ENCODE data around the gene MMEL1. TPM values are rescaled to one million over a fixed set of nuclear protein-coding genes. Genes with fewer than 3 reads are reported as not detected.
A peak's percentile ranks its signal among the peaks of the same experiment; 100 is the strongest.

MMEL1 gene
- total RNA-seq, 2 experiments from 2014 or later: not detected

GRCh38 chr1:2575801-2576663 is 56.8 kb downstream of the MMEL1 start:
- H3K9me2 ChIP-seq (ENCODE audit: insufficient read depth, low read length): no peaks in the 10 kb centered on the region
- intact Hi-C loops (cut with micrococcal nuclease; ENCODE audit: unreplicated experiment): no loop called here
- ChIA-PET CTCF (ENCODE audit: unreplicated experiment) (interaction anchor here (0.6 kb wide), 1 partner anchor 11 kb away, joined by 3 read pairs; no protein-coding TSS in a partner anchor), POLR2A (no interaction called here)
- no TSS peak for BruUV-seq (replicated peaks)
- no peaks in the 10 kb centered on the region for H3K36me3 ChIP-seq (ENCODE audit: insufficient read depth, low read length)
- H3K4me3 ChIP-seq (ENCODE audit: low read depth, low read length, poor library complexity, severe bottlenecking): peak overlapping the region; percentile 1
- H3K9me3 ChIP-seq (ENCODE audit: low read length): no peaks in the 10 kb centered on the region
- H3K4me2 ChIP-seq (ENCODE audit: low read length): peak overlapping the region; percentile 57
- H4K20me1 ChIP-seq (ENCODE audit: insufficient read depth, low read length): no peaks in the 10 kb centered on the region
- H3K4me1 ChIP-seq (ENCODE audit: insufficient read depth, low read length, poor library complexity, severe bottlenecking): peaks cover 48% of the 10 kb centered on the region
- DNase-seq (ENCODE audit: low spot score): no peak
- no peak overlapping the region for H2AFZ ChIP-seq (ENCODE audit: low read length)
- TF ChIP-seq CTCF (conservative IDR thresholded peaks at IDR 0.05; ENCODE audit: low read length): no peak
- TF ChIP-seq EZH2phosphoT487 (IDR thresholded peaks at IDR 0.05; ENCODE audit: borderline replicate concordance, low read depth, low read length): no peak
- peak overlapping the region; percentile 47 for H3K27ac ChIP-seq (ENCODE audit: low read depth, low read length, poor library complexity, severe bottlenecking)
- no peaks in the 10 kb centered on the region for H3K79me2 ChIP-seq (ENCODE audit: insufficient read depth, low read depth, low read length)

- intact Hi-C loops (cut with micrococcal nuclease; ENCODE audit: unreplicated experiment): no loop called here
- no peak for TF ChIP-seq CTCF (conservative IDR thresholded peaks at IDR 0.05; ENCODE audit: low read length)
- TF ChIP-seq EZH2phosphoT487 (IDR thresholded peaks at IDR 0.05; ENCODE audit: borderline replicate concordance, low read depth, low read length): no peak
- no peak overlapping the region for H2AFZ ChIP-seq (ENCODE audit: low read length)
- POLR2A ChIA-PET: no interaction called here
- H4K20me1 ChIP-seq (ENCODE audit: insufficient read depth, low read length): no peaks in the 10 kb centered on the region
- no peak for DNase-seq (ENCODE audit: low spot score)
- H3K27ac ChIP-seq (ENCODE audit: low read depth, low read length, poor library complexity, severe bottlenecking): no peak overlapping the region
- no peaks in the 10 kb centered on the region for H3K9me2 ChIP-seq (ENCODE audit: insufficient read depth, low read length)
- H3K36me3 ChIP-seq (ENCODE audit: insufficient read depth, low read length): no peaks in the 10 kb centered on the region
- CTCF ChIA-PET (ENCODE audit: unreplicated experiment): no interaction called here
- peaks cover 34% of the 10 kb centered on the region for H3K4me1 ChIP-seq (ENCODE audit: insufficient read depth, low read length, poor library complexity, severe bottlenecking)
- H3K4me3 ChIP-seq (ENCODE audit: low read depth, low read length, poor library complexity, severe bottlenecking): no peak overlapping the region
- H3K9me3 ChIP-seq (ENCODE audit: low read length): no peaks in the 10 kb centered on the region
- no peaks in the 10 kb centered on the region for H3K79me2 ChIP-seq (ENCODE audit: insufficient read depth, low read depth, low read length)
- H3K4me2 ChIP-seq (ENCODE audit: low read length): no peak overlapping the region
- no TSS peak for BruUV-seq (replicated peaks)
Measured at GRCh38 chr1:2574350-2574749, 58.5 kb downstream of the MMEL1 start.

- ChIA-PET POLR2A (no interaction called here), CTCF (ENCODE audit: unreplicated experiment) (no interaction called here)
- no peak for TF ChIP-seq EZH2phosphoT487 (IDR thresholded peaks at IDR 0.05; ENCODE audit: borderline replicate concordance, low read depth, low read length)
- TF ChIP-seq CTCF (conservative IDR thresholded peaks at IDR 0.05; ENCODE audit: low read length): no peak
Measured at GRCh38 chr1:2573250-2573920, 59.4 kb downstream of the MMEL1 start.

More at GRCh38 chr1:2573250-2573920, 59.4 kb downstream of the MMEL1 start:
- H3K4me2 ChIP-seq (ENCODE audit: low read length): no peak overlapping the region
- H2AFZ ChIP-seq (ENCODE audit: low read length): no peak overlapping the region
- intact Hi-C loops (cut with micrococcal nuclease; ENCODE audit: unreplicated experiment): no loop called here
- H3K9me3 ChIP-seq (ENCODE audit: low read length): no peaks in the 10 kb centered on the region
- BruUV-seq (replicated peaks): no TSS peak
- peaks cover 27% of the 10 kb centered on the region for H3K4me1 ChIP-seq (ENCODE audit: insufficient read depth, low read length, poor library complexity, severe bottlenecking)
- H4K20me1 ChIP-seq (ENCODE audit: insufficient read depth, low read length): no peaks in the 10 kb centered on the region
- no peak overlapping the region for H3K4me3 ChIP-seq (ENCODE audit: low read depth, low read length, poor library complexity, severe bottlenecking)
- H3K27ac ChIP-seq (ENCODE audit: low read depth, low read length, poor library complexity, severe bottlenecking): no peak overlapping the region
- no peaks in the 10 kb centered on the region for H3K36me3 ChIP-seq (ENCODE audit: insufficient read depth, low read length)
- no peak for DNase-seq (ENCODE audit: low spot score)
- no peaks in the 10 kb centered on the region for H3K9me2 ChIP-seq (ENCODE audit: insufficient read depth, low read length)
- no peaks in the 10 kb centered on the region for H3K79me2 ChIP-seq (ENCODE audit: insufficient read depth, low read depth, low read length)

Measured in OCI-LY7 (cell line).